H1 (cell line): ENCODE results near the gene UBE2A. TPM values are rescaled to one million over a fixed set of nuclear protein-coding genes. Genes with fewer than 3 reads are reported as not detected.

ENCODE experiments used
- E2F6 ChIP-seq: IDR thresholded peaks from 2 replicates; pipeline ENCODE4 v1.6.1; 2012; ENCODE audit warnings: inconsistent platforms
- USF2 ChIP-seq: IDR thresholded peaks from 2 replicates; pipeline ENCODE4 v1.6.1; 2011; ENCODE audit warnings: low read length, improper control_type of control experiment
- ZNF274 ChIP-seq: IDR thresholded peaks from 2 replicates; pipeline ENCODE4 v1.7.0; 2012; ENCODE audit warnings: low read length, borderline replicate concordance; ENCODE audit errors: extremely low read depth
- polyA plus RNA-seq, 7 experiments: library from polyadenylated mRNA; depleted of rRNA in 3 of 7; stranded (reverse) in 5 of 7; unstranded in 2 of 7; fragments of >200 nt in 5 of 7; fragments of 200-250 nt in 2 of 7; gene quantifications; 1 replicate in 5 of 7; 2 replicates in 1 of 7; 4 replicates in 1 of 7; pipeline versions ENCODE4 v1.2.1 to v1.2.3, GENCODE V29; 2011 to 2013; ENCODE audit warnings: missing spikeins in 2 of 7, mixed read lengths in 2 of 7
- total RNA-seq: library from RNA; stranded (reverse); fragmentation: NEBNext Ultra II Directional; extraction: Animal tissue kit (Norgen Biotek cat#: 25700); gene quantifications from 2 replicates; pipeline ENCODE4 v1.2.1, GENCODE V29; 2021

UBE2A gene
- total and polyA plus RNA-seq, 2 of the 8 experiments (the other 6 are each of a cell fraction or from before 2014, with no cell fraction given): 24.8 to 43.9 TPM

- TF ChIP-seq USF2 (no peak), ZNF274 (no peak), E2F6 (no peak)
- TF ChIP-seq, all 59 proteins: peak for 0
These were observed 50.7 kb downstream of the UBE2A start (continued) for GRCh38 chrX:119624951-119625668.
